Natural killer cell (primary cell): Measurements from ENCODE around the gene MT1F. TPM values are rescaled to one million over a fixed set of nuclear protein-coding genes. Genes with fewer than 3 reads are reported as not detected.
A peak's percentile ranks its signal among the peaks of the same experiment; 100 is the strongest.

Experiments used
- ATAC-seq, 3 donors: fragments of 150-1000 bp in 2 of 3; fragments of 200-7000 bp in 1 of 3; cut with Tn5 transposase; 1 replicate in 1 of 3; 2 replicates in 2 of 3; pipeline ENCODE4 v1.10.0; 2021; ENCODE audit warnings: mild to moderate bottlenecking in 2 of 3, moderate library complexity in 2 of 3
- DNase-seq, 2 donors: peaks; one replicate each; pipeline versions ENCODE4 v3.0.0 to v3.0.0-alpha.2; 2013 to 2021; ENCODE audit warnings: mixed read lengths in 1 of 2
- H3K27ac ChIP-seq: one replicate; pipeline ENCODE4 v1.5.1; 2013; ENCODE audit warnings: mild to moderate bottlenecking, low read length
- H3K27me3 ChIP-seq: one replicate; pipeline ENCODE4 v1.6.1; 2013; ENCODE audit warnings: low read length; ENCODE audit not compliant: control insufficient read depth, insufficient read depth
- H3K36me3 ChIP-seq: one replicate; pipeline ENCODE4 v1.6.1; 2013; ENCODE audit warnings: low read length; ENCODE audit not compliant: control insufficient read depth, insufficient read depth
- H3K4me1 ChIP-seq: one replicate; pipeline ENCODE4 v1.6.1; 2013; ENCODE audit warnings: low read length; ENCODE audit not compliant: control insufficient read depth, insufficient read depth
- H3K4me3 ChIP-seq: one replicate; pipeline ENCODE4 v1.5.1; 2013; ENCODE audit warnings: low read length
- H3K9me3 ChIP-seq: one replicate; pipeline ENCODE4 v1.6.1; 2013; ENCODE audit warnings: low read length; ENCODE audit not compliant: control insufficient read depth, insufficient read depth
- H3K27ac Mint-ChIP-seq, 2 donors: one replicate each; pipeline ENCODE4 v1.8.0; 2022; ENCODE audit warnings: mild to moderate bottlenecking in 2 of 2, mixed read lengths in 2 of 2, moderate library complexity in 1 of 2
- H3K27me3 Mint-ChIP-seq, 2 donors: one replicate each; pipeline ENCODE4 v1.8.0; 2022; ENCODE audit warnings: low read depth in 2 of 2, mixed read lengths in 2 of 2
- H3K36me3 Mint-ChIP-seq: one replicate; pipeline ENCODE4 v1.8.0; 2022; ENCODE audit warnings: mixed read lengths
- H3K4me1 Mint-ChIP-seq, 2 donors: one replicate each; pipeline ENCODE4 v1.8.0; 2022; ENCODE audit warnings: mixed read lengths in 2 of 2
- H3K4me3 Mint-ChIP-seq: one replicate; pipeline ENCODE4 v1.8.0; 2022; ENCODE audit warnings: mild to moderate bottlenecking, moderate library complexity, mixed read lengths
- H3K9me3 Mint-ChIP-seq, 2 donors: one replicate each; pipeline ENCODE4 v1.8.0; 2022; ENCODE audit warnings: mixed read lengths in 2 of 2
- WGBS: methylation state at CpG from one replicate; pipeline ENCODE4 v1.1.7; 2013; ENCODE audit warnings: missing lambda C conversion rate; ENCODE audit not compliant: insufficient coverage; 5-methylcytosine and 5-hydroxymethylcytosine counted together
- intact Hi-C: fragments of 100-400 bp; cut with micrococcal nuclease; formaldehyde crosslinking; loops from one replicate; pipeline ENCODE4 v1.14.2; 2022
- total RNA-seq, 4 donors: library from RNA; stranded (reverse); fragments of 120-200 nt in 1 of 4; gene quantifications; one replicate each; pipeline versions ENCODE4 v1.2.3 to v1.2.4, GENCODE V29; 2013 to 2022
- TF ChIP-seq, protein P1 (sequence below): fragments of 200-600 bp; IDR thresholded peaks from one replicate; pipeline ENCODE4 v1.8.0; 2022; ENCODE audit warnings: antibody characterized with exemption

Gene MT1F
- total RNA-seq, 3 donors from 2014 or later (not counting 1 experiment from before 2014, with no cell fraction given): 3.8 to 8.0 (median 5.4) TPM

DNA sequence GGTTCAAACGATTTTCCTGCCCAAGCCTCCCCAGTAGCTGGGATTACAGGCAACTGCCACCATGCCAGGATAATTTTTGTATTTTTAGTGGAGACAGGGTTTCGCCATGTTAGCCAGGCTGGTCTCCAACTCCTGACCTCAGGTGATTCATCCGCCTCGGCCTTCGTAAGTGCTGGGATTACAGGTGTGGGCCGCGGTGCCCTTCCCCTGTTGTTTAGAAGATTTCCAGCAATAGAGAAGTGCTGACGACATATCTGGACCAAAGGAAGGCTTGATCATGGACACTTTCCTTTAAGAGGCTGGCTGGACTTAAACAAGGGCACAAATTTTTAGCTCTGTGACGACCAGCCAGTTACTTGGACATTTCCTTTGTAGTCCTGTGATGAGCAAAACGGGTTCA, 26.6 kb upstream of the MT1F start:
- Histone ChIP-seq H3K27ac (no peak overlapping the region), H3K27me3 (peaks cover 37% of the 10 kb centered on the region), H3K4me3 (no peak overlapping the region), H3K36me3 (no peaks in the 10 kb centered on the region), H3K9me3 (no peaks in the 10 kb centered on the region), H3K4me1 (peaks cover 17% of the 10 kb centered on the region)
- Mint-ChIP-seq H3K4me1 (peaks cover 5 to 15% of the 10 kb centered on the region in 2 donors), H3K27ac (no peak overlapping the region), H3K27me3 (peaks cover 53 to 55% of the 10 kb centered on the region in 2 donors), H3K4me3 (no peak overlapping the region), H3K36me3 (no peaks in the 10 kb centered on the region), H3K9me3 (no peaks in the 10 kb centered on the region)
- intact Hi-C loops: no loop called here
- ATAC-seq (no peak), DNase-seq (no peak)
- TF ChIP-seq, protein P1, sequence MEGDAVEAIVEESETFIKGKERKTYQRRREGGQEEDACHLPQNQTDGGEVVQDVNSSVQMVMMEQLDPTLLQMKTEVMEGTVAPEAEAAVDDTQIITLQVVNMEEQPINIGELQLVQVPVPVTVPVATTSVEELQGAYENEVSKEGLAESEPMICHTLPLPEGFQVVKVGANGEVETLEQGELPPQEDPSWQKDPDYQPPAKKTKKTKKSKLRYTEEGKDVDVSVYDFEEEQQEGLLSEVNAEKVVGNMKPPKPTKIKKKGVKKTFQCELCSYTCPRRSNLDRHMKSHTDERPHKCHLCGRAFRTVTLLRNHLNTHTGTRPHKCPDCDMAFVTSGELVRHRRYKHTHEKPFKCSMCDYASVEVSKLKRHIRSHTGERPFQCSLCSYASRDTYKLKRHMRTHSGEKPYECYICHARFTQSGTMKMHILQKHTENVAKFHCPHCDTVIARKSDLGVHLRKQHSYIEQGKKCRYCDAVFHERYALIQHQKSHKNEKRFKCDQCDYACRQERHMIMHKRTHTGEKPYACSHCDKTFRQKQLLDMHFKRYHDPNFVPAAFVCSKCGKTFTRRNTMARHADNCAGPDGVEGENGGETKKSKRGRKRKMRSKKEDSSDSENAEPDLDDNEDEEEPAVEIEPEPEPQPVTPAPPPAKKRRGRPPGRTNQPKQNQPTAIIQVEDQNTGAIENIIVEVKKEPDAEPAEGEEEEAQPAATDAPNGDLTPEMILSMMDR: no peak
- WGBS: 91% methylated on average over 10 of the region's 10 CpGs

GRCh38 chr16:56631832-56632155, 26.0 kb upstream of the MT1F start:
- Mint-ChIP-seq H3K4me1 (peaks cover 5 to 15% of the 10 kb centered on the region in 2 donors), H3K36me3 (no peaks in the 10 kb centered on the region), H3K27ac (no peak overlapping the region), H3K9me3 (no peaks in the 10 kb centered on the region), H3K4me3 (peak overlapping the region; percentile 83), H3K27me3 (peaks cover 55 to 58% of the 10 kb centered on the region in 2 donors)
- H3K4me3 ChIP-seq: no peak overlapping the region
- intact Hi-C loops: no loop called here
- H3K27ac ChIP-seq: no peak overlapping the region
- 32% methylated on average over 14 of the region's 14 CpGs for WGBS
- H3K27me3 ChIP-seq: peaks cover 36% of the 10 kb centered on the region
- TF ChIP-seq, protein P1: no peak
- ATAC-seq (no peak), DNase-seq (no peak)
- H3K9me3 ChIP-seq: no peaks in the 10 kb centered on the region
- peaks cover 16% of the 10 kb centered on the region for H3K4me1 ChIP-seq
- no peaks in the 10 kb centered on the region for H3K36me3 ChIP-seq

DNA sequence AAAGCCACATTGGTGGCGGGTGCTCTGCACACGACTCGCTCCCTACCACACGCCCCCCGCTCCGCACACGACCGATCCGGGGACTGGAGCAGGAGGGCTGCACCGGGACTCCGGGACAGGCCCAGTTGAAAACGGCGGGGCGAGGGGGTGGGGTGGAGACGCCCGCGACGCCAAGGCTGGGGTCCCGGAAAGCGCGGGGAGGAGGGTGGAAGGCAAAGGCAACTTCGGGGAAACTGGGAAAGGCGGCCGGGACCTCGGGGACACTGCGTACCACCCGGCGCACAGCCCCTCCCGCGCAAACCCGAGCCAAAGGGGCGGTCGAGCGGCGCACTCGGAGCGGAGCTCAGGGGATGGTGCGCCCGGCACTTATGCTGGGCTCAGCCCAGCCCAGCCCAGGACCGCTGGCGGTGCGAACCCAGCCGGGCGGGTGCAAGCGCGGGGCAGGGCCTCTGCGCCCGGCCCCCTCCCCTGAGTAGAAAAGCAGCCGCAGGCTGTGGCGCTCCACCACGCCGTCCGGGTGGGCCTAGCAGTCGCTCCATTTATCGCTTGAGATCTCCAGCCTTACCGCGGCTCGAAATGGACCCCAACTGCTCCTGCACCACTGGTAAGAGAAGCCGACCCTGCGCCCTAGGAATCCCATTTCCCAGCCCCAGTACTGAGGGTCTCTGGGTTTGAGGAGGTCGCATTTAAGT, 25.5 kb upstream of the MT1F start, which contains the start of gene MT1M:
MT1M (plus strand) TSS at position 504 of the 692 bp plus-strand sequence; CDS start at position 577, 73 bp downstream.
- H3K27ac ChIP-seq: no peak within 1 kb of the TSS
- Mint-ChIP-seq H3K36me3 (no peaks in the 10 kb centered on the region), H3K27me3 (peaks cover 60 to 63% of the 10 kb centered on the region in 2 donors), H3K4me1 (peaks cover 5 to 15% of the 10 kb centered on the region in 2 donors), H3K9me3 (no peaks in the 10 kb centered on the region), H3K27ac (no peak within 1 kb of the TSS), H3K4me3 (peak within 1 kb of the TSS; percentile 83)
- no peaks in the 10 kb centered on the region for H3K9me3 ChIP-seq
- peak in 1 of 2 donors; percentile 26 for DNase-seq
- intact Hi-C loops: no loop called here
- H3K4me1 ChIP-seq: peaks cover 16% of the 10 kb centered on the region
- no peak within 1 kb of the TSS for H3K4me3 ChIP-seq
- 2% methylated on average over 60 of the region's 61 CpGs for WGBS
- no peaks in the 10 kb centered on the region for H3K36me3 ChIP-seq
- TF ChIP-seq, protein P1: no peak
- ATAC-seq: peak in 2 of 3 donors; percentile 44 to 78
- peaks cover 39% of the 10 kb centered on the region for H3K27me3 ChIP-seq
